HG02943 (cell line): ENCODE results near the gene FYN.

Experiments used
- ATAC-seq: cut with Tn5 transposase; IDR thresholded peaks from one replicate; pipeline ENCODE4 v1.9.1; 2021; ENCODE audit warnings: mild to moderate bottlenecking, low read depth, moderate library complexity; ENCODE audit not compliant: unreplicated experiment

FYN gene

DNA sequence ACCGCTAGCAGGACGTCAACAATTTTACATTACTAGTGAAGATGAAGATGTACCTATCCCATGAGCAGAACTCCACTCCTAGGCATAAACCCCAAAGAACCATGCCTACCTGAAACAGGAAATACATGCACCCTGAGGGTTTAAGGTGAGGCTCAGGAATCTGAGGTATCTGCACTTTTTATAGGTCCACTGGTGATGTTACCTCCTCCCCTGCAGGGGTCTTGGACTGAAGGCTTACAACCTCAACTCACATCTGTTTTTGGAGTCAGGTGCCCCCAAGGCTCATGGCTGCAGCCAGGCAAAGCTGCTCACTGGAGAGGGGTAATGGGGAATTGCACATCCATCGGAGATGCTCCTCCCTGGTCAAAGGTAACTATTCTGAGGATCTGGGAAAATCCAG, 135.1 kb downstream of the FYN start:
- no peak for ATAC-seq

DNA sequence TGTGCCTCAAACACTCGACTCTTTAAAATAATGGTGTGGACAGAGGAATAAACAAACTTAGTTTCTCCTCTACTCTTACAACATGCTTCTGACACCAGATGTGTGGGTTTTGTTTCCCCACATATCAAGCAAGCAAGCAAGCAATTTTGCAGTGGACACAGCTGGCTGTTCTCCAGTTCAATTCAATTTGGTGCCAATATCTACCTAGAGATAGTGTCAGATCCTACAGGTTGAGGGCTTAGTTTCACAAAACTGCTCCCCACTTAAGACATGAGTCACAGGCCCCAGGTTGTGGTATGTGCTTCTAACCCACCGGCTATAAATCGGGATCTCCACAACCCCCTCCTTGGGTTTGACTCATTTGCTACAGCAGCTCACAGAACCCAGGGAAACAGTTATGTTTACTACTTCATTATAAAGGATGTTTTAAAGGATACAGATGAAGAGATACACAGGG, 136.2 kb downstream of the FYN start:
- no peak for ATAC-seq

DNA sequence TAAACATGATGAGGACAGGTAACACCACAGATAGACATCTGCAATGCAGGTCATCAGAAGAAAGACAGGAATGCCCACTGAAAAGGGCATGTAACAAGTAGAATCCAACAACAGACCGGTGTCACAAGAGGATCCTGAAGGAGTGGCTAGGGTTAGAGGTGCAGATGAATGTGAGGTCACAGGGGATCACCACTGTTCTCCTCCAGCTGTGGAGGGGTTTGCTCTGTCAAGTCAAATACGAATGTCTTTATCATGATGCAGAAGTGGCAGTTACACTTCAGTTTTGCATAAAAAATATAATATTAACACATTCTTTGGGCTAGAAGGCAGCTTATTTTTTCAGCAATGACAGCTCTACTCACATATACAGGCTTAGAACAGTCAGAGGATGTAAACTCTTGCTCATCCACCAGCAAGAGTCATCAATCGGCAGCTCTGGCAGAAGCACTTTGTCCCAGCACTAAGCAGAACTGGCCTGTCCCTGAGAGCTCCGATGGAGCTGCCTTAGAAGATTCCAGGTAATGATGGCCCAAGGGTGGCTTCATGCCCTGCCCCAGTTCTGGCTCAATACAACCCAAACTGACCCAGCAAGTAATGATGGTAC, 137.1 kb downstream of the FYN start:
- no peak for ATAC-seq

DNA sequence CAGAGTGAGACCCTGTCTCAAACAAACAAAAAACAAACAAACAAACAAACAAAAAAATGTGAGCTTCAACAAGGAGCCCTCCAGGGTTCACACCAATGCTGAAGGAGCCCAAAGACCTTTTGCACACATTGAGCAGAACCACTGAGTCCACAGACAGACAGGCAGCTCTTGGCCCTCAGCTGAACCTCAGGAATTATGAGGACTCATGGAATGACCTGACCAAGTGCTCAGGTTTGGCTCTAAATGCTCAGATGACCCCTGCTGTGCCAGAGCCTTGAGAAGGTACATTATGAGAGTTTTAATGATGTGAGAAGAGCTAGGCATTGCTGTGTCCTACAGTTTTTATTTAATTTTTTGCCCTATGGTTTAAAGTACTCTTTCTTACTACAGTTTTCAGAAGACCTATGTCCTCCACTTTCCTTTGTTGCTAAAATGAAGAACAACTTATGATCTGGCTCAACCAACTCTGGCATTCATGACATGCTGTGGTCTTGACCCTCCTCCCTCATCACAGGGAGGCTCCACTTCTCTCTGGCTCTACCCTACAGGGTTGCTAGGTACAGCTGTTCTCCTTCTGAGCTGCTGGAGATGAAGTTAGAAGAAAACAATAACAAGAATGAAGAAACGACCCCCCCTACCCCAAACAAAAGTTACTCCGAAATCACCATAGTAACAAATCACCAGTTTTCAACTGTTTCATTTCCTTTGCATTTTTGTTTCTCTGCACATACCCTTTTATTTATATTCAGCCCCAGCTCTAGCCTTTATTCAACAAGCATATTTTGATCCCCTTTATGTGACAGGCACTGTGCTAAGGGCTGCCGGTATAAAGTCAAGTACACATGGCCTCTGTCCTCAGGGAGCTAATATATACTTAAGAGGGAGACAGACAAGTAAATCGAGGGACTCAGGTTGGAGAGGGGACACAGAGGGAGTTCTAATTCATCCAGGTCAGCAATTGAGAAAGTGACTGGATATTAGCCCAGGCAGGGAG, 138.9 kb downstream of the FYN start:
- ATAC-seq: no peak

DNA sequence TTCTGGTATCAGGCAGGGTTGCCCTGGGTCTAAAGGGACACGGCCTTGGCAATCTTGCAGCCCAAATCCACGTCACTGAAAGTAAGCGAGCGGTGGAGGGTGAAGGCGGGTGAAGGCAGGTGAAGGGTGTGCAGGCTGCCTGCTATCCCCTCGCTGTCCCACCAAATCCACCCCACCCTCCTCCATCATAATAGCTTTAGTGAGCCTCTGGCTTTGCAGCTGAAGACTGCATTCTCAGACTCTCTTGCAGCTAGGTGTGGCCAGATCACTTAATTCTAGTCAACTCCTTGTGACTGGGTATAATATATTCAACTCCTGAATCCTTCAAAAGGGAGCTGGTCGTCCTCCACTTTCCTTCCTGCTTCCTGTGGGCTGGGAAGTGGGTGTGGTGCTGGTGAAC, 140.9 kb downstream of the FYN start:
- ATAC-seq: no peak

- no peak for ATAC-seq
Observed at GRCh38 chr6:111731456-111732195, 141.6 kb downstream of the FYN start.

DNA sequence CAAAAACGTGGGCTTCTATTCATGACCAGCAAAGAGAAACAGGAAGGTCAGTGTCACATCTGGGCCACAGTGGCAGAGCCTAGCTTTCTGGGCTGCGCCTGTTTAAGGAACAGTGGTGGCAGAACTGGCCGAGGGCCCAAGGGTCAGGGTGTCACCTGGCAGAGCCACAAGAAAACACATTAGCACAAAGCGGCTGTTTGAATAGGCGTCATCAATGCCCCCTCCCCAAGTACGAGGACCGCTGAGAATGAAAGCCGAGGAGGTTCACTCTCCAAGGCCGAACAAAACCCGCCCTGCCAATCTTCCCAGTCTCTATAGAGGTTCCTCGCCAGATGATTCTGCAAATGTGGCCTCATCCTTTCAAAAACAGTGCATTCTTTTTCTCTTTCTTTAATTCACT, 142.4 kb downstream of the FYN start:
- ATAC-seq: no peak

DNA sequence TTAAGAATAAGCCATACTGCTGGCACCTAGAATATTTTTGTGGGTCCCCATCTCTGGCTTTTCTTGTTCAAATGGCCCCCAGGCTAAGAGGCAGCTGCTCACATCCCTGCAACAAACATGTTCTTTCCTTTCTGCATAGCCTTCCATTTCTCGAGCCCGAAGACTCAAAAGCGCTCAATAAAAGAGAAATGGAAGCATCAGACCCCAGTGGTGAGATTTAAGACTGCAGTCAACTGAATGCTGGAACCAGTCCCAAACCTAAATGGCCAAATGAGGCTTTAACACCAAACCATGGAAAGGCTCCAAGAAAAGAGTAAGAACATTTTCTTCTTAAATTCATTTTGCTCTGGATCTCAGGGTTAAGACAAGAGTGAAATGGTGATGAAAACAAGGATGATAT, 145.4 kb downstream of the FYN start:
- ATAC-seq: no peak

DNA sequence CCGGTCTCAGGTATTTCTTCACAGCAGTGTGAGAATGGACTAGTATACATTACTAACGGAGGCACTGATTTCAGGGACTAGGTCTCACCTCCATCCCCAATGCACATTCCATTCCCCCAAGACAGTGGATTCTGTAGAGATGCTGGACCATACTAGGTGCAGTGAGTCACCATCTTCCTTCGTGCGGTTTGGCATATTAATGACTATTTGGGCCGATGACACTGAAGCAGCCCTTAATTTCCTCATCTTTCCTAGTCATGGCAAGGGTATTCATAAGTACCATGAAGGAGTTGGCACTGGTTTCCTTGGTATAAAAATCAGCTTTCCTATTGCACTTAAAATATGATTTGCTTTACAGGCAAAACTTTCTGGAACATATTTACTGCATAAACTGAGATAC, 146.2 kb downstream of the FYN start:
- ATAC-seq: no peak

DNA sequence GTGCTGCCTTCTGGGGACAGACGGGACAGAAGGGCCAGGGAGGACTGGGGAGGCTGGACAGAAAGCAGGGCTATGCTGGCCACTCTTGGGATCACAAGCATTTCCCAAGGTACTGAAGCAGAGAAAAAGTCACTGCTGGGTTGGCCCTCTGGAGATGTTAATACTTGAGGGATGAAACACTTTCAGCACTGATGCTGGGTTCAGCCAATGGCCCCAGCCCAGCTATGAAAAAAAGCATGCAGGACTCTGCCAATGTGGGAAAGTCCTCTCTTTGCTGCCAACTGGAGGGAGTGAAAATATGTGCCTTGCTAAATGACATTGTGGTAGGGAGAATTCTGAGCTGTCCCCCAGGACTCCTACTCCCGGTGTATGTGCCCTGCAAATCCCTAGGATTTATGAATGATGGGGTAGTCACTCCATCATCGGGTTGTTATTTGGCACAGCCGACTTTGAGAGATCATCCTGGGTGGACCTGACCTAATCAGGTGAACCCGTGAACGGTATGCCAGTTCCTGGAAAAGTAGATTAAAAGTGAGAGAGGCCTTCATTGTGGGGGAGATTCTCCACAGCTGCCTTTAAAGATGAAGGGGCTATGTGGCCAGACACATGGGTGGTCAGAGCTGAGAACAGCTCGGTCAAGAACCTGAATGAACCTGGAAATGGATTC, 147.7 kb downstream of the FYN start:
- no peak for ATAC-seq

DNA sequence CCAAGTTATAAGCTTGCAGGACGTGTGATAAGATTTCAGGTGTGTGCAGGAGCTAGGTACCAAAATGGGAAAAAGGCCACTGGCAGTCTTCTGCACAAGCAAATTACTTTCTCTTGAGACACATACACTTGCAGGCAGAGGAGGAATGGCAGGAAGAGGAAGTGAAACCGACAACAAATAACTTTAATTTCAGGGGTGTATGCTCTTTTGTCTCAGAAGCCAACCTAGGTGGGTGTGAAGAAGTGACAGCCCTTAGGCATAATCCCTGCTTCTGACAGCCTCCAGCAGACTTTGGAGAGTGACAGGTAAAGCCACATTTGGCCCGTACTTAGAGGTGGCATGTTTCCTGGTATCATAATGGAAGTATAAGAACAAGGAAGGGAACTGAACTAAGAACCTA, 148.7 kb downstream of the FYN start:
- ATAC-seq: peak; percentile 96

DNA sequence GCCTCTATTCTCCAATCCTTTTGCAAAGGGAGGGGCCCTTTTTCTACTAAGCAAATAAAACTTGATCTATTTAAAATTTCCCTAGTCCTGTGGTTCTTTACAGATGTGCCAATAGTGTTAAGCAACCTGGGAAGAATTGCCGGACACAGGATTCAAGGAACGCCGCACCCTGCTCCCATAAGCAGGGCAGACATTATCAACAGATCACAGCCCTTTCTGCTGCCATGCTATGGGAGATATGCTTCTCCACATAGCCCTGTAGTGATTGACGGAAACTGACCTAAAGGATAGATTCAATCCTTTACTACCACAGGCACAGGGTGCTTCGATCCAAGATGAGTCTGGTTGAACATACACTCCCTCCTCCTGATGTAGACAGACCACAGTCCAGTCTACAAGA, 149.2 kb downstream of the FYN start:
- ATAC-seq: peak; percentile 28

DNA sequence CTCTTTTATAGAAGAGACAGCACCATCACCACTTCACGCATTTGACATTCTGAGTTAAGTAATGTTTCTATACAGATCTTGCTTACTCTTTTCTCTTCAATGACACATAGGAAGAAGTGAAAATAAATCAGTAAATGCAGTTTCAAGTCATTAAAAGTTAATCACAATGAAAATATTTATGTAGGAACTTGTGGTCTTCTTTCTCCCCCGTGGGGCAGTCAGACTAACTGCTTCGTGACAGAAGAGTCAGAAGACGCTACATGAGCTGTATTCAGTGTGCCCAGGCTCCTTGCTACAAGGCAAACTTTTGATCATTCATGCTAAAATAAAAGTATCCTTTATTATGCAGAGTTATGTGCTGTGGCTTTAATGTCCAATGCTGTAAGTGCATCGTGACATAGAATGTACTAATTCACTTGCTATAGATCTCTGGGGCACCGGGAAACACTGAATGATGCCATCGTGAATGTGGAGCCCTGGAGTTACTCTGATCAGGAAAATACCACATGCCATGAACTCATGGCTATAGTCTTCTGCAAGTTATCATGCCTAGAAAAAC, 149.8 kb downstream of the FYN start:
- ATAC-seq: no peak

DNA sequence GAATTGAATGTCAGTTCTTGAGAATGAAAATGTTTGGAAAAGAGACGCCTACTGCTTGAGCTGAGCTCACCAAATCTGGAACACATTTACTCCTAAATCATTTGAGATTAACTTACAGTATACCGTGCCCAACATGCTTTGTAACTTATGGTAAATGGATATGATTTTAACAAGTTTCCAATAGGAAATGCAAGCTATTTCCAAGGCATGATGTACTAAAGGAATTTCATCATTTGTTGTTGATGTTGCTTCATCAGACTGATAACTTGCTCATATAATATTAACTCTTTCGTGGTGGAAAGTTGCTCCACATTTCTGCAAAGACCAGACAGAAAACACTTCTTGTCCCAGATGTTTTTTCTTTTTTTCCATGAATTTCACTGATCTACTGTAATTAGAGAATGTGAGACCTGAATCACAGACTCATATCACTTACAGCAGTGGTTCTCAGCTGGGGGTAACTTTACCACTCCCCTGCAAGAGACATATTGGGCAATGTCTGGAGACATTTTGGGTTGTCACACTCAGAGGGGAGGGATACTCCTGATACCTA, 151.0 kb downstream of the FYN start:
- no peak for ATAC-seq

- ATAC-seq: no peak
Observed at GRCh38 chr6:111721753-111722154, 151.5 kb downstream of the FYN start.

- ATAC-seq: no peak
Observed at GRCh38 chr6:111720931-111721496, 152.2 kb downstream of the FYN start.

- no peak for ATAC-seq
Observed at GRCh38 chr6:111718990-111719389, 154.3 kb downstream of the FYN start.

DNA sequence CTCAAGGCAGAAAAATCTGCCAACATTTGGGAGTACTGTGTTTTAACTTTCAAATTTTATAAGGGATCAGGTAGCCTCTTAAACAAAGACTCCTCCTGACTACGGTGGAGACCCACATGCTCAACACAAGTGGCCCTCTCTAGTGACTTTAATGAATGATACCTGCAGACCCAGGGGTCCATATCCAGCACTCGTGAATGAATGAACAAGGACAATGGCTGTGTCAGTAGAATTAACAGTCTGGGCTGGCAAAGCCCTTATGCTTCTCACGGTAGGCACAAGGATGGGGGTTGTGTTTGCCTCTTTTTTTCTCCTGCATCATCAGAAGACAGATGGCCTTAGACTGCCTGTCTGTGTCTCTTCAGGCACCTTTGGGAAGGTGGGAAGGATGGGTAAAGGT, 154.9 kb downstream of the FYN start:
- no peak for ATAC-seq

GRCh38 chr6:111717621-111718020, 155.6 kb downstream of the FYN start:
- no peak for ATAC-seq

GRCh38 chr6:111716325-111716724, 156.9 kb downstream of the FYN start:
- ATAC-seq: no peak
